GM18508 (cell line): ENCODE measurements around the gene ABCC8.

Experiments
- ATAC-seq: cut with Tn5 transposase; IDR thresholded peaks from one replicate; pipeline ENCODE4 v1.9.1; 2021; ENCODE audit warnings: moderate number of reproducible peaks; ENCODE audit not compliant: insufficient read depth, unreplicated experiment

Gene ABCC8

GRCh38 chr11:17475666-17476316 lies 854 bp downstream of the ABCC8 start:
- no peak for ATAC-seq

GRCh38 chr11:17473071-17473744 lies 3.4 kb downstream of the ABCC8 start:
- no peak for ATAC-seq

GRCh38 chr11:17472467-17472866 lies 4.2 kb downstream of the ABCC8 start:
- no peak for ATAC-seq

GRCh38 chr11:17471501-17471900 lies 5.1 kb downstream of the ABCC8 start:
- no peak for ATAC-seq

GRCh38 chr11:17469998-17470397 lies 6.6 kb downstream of the ABCC8 start:
- ATAC-seq = no peak

GRCh38 chr11:17468122-17468521 lies 8.5 kb downstream of the ABCC8 start:
- ATAC-seq = no peak

- ATAC-seq = no peak
Observed at GRCh38 chr11:17463546-17464174, 13.0 kb downstream of the ABCC8 start.

GRCh38 chr11:17462940-17463339 lies 13.7 kb downstream of the ABCC8 start:
- ATAC-seq = no peak

- ATAC-seq = no peak
Observed at GRCh38 chr11:17460406-17460805, 16.2 kb downstream of the ABCC8 start.

- no peak for ATAC-seq
Observed at GRCh38 chr11:17459236-17459896, 17.3 kb downstream of the ABCC8 start.

- no peak for ATAC-seq
Observed at GRCh38 chr11:17458268-17458667, 18.4 kb downstream of the ABCC8 start.

- ATAC-seq = no peak
Observed at GRCh38 chr11:17457396-17458173, 19.1 kb downstream of the ABCC8 start.

GRCh38 chr11:17452668-17453067 lies 24.0 kb downstream of the ABCC8 start:
- no peak for ATAC-seq

- no peak for ATAC-seq
Observed at GRCh38 chr11:17449158-17449557, 27.5 kb downstream of the ABCC8 start.

- ATAC-seq = no peak
Observed at GRCh38 chr11:17446482-17446881, 30.2 kb downstream of the ABCC8 start.

- ATAC-seq = no peak
Observed at GRCh38 chr11:17445240-17445795, 31.3 kb downstream of the ABCC8 start.

- no peak for ATAC-seq
Observed at GRCh38 chr11:17443926-17444690, 32.5 kb downstream of the ABCC8 start.

- no peak for ATAC-seq
Observed at GRCh38 chr11:17443423-17443822, 33.2 kb downstream of the ABCC8 start.

GRCh38 chr11:17443000-17443399 lies 33.6 kb downstream of the ABCC8 start:
- ATAC-seq = no peak
